Kidney epithelial cell (primary cell): ENCODE measurements around the gene RASGRP3. TPM values are rescaled to one million over a fixed set of nuclear protein-coding genes. Genes with fewer than 3 reads are reported as not detected.
A peak's percentile ranks its signal among the peaks of the same experiment; 100 is the strongest.

Experiments
- DNase-seq: peaks from one replicate; pipeline ENCODE4 v3.0.0-alpha.2; 2010; ENCODE audit warnings: low read depth
- H3K27me3 ChIP-seq: 2 replicates; pipeline ENCODE4 v1.6.0; 2011; ENCODE audit warnings: low read length; ENCODE audit not compliant: control insufficient read depth, insufficient read depth
- H3K36me3 ChIP-seq: 2 replicates; pipeline ENCODE4 v1.5.1; 2011; ENCODE audit warnings: low read length; ENCODE audit not compliant: control insufficient read depth, insufficient read depth
- H3K4me3 ChIP-seq: 2 replicates; pipeline ENCODE4 v1.5.1; 2011; ENCODE audit warnings: low read depth, mild to moderate bottlenecking, control low read depth, low read length
- CTCF ChIP-seq: IDR thresholded peaks from 2 replicates; pipeline ENCODE4 v1.5.1; 2011; ENCODE audit warnings: mild to moderate bottlenecking, moderate library complexity, low read length, control low read depth, inconsistent platforms; ENCODE audit not compliant: insufficient read depth, poor library complexity, severe bottlenecking
- total RNA-seq: library from RNA; depleted of rRNA; stranded (reverse); fragments of >200 nt; gene quantifications from 2 replicates; pipeline ENCODE4 v1.2.3, GENCODE V29; 2015

The RASGRP3 gene
- total RNA-seq, 1 donor from 2014 or later, result 17.6 TPM

- no peak for TF ChIP-seq CTCF
- H3K36me3 ChIP-seq, result no peaks in the 10 kb centered on the region
- H3K27me3 ChIP-seq, result no peaks in the 10 kb centered on the region
- no peak overlapping the region for H3K4me3 ChIP-seq
- peak; percentile 14 for DNase-seq
Measured at GRCh38 chr2:33552758-33553461, 76.5 kb downstream of the RASGRP3 start.

GRCh38 chr2:33555681-33556080, 79.2 kb downstream of the RASGRP3 start:
- TF ChIP-seq CTCF, result no peak
- no peak for DNase-seq
- Histone ChIP-seq H3K36me3 (no peaks in the 10 kb centered on the region), H3K4me3 (no peak overlapping the region), H3K27me3 (no peaks in the 10 kb centered on the region)

- Histone ChIP-seq H3K36me3 (no peaks in the 10 kb centered on the region), H3K27me3 (no peaks in the 10 kb centered on the region), H3K4me3 (no peak overlapping the region)
- DNase-seq, result no peak
- no peak for TF ChIP-seq CTCF
Measured at GRCh38 chr2:33559328-33559727, 82.9 kb downstream of the RASGRP3 start.

- H3K27me3 ChIP-seq, result no peaks in the 10 kb centered on the region
- no peak for TF ChIP-seq CTCF
- no peak for DNase-seq
- no peak overlapping the region for H3K4me3 ChIP-seq
- H3K36me3 ChIP-seq, result no peaks in the 10 kb centered on the region
Measured at GRCh38 chr2:33560017-33560416, 83.6 kb downstream of the RASGRP3 start.

GRCh38 chr2:33561872-33562271, 85.4 kb downstream of the RASGRP3 start:
- Histone ChIP-seq H3K27me3 (no peaks in the 10 kb centered on the region), H3K4me3 (no peak overlapping the region), H3K36me3 (no peaks in the 10 kb centered on the region)
- no peak for DNase-seq
- no peak for TF ChIP-seq CTCF

GRCh38 chr2:33570681-33571080, 94.2 kb downstream of the RASGRP3 start:
- TF ChIP-seq CTCF, result no peak
- Histone ChIP-seq H3K27me3 (no peaks in the 10 kb centered on the region), H3K36me3 (no peaks in the 10 kb centered on the region), H3K4me3 (no peak overlapping the region)
- DNase-seq, result no peak
